NOMO-1 (cell line): Measurements from ENCODE around the gene MOXD1.

Experiments
- DNase-seq, 2 experiments: peaks; one replicate each; lab custom pipeline; 2025; ENCODE audit not compliant: unreplicated experiment in 2 of 2; lab: John Stamatoyannopoulos, UW

The MOXD1 gene

DNA sequence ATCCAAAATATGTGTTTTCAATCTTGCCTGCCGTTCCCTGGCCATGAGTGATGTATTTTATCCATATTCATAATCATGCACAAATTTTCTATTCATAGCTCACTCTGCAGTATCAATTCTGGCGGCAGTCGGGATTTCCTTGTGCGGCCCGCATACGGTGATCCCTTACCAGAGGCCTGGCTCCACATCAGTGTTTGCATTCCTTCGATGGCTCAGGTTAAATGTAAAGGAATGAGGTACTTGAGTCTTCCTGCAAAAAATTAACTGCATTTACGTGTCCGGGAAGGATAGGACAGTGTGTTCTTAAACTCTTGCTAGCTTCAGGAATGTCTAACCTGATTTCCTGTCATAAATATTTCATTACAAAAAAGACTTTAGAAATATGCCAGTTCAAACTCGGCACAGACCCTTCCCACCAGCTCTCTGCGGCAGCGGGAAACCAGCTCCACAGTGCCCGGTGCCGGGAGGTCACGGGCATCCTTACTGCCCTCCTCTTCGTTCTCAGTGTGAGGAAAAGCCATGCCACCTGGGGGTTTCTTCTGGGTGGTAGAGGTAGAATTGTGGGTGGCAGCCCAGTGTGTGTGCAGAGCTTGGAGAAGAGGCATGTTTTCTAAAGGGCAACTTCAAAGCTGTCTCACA is 154.5 kb downstream of the MOXD1 start:
- DNase-seq: no peak

DNA sequence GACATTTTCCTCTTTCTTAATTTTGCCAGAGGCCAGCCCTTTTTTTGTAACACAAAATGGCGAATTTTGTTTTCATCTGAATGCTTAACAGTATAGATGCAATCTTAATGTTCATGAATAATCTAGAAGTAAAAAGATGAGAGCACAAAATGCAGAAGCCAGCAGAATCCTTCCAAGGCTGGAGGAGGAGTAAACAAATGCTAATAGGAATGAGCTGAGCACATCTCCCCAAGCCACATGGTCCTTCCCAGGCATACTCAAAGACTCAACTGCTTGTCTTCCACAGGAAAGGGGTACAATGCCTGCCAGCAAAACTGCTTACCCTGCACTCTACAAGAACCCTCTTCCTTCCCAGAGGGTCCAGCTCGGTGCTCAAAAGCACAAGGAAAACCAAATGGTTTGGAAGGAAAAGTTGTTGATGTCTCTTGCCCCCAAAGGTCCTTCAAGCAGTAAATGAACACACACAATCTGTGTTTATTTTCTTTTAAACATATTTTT is 155.1 kb downstream of the MOXD1 start:
- DNase-seq: no peak
